ENCODE results near the gene TASP1. TPM values are rescaled to one million over a fixed set of nuclear protein-coding genes. Genes with fewer than 3 reads are reported as not detected.

TASP1 gene
- total and polyA plus RNA-seq, 10 of the 15 experiments (the other 5 are each of a cell fraction or from before 2014, with no cell fraction given), result 7.4 to 17.8 (median 10.5) TPM

- H3K36me3 ChIP-seq (ENCODE audit: control insufficient read depth in 2 of 2, insufficient read depth in 2 of 2, low read length in 1 of 2), result no peaks in the 10 kb centered on the region
- ChIA-PET SMC1A (ENCODE audit: uncharacterized antibody, unreplicated experiment) (interaction anchor here (1.3 to 1.9 kb wide), 2 partner anchors 8 to 59 kb away, joined by 3 to 6 read pairs; no protein-coding TSS in a partner anchor), CTCF (interaction anchor here (1.2 to 2.2 kb wide), 5 partner anchors 9 to 567 kb away, joined by 3 to 6 read pairs (median 4); no protein-coding TSS in a partner anchor), RAD21 (ENCODE audit: unreplicated experiment) (no interaction called here), POLR2A (no interaction called here)
- H3K9ac ChIP-seq (ENCODE audit: control insufficient read depth, insufficient read depth, low read length), result no peak overlapping the region
- intact Hi-C loops (cut with micrococcal nuclease; ENCODE audit: unreplicated experiment), result no loop called here
- in situ Hi-C loops (cut with MboI), result no loop called here
- H3K79me2 ChIP-seq (ENCODE audit: control insufficient read depth, insufficient read depth, low read length), result no peaks in the 10 kb centered on the region
- ATAC-seq, result no peak
- no peak for FAIRE-seq
- peak overlapping the region; percentile 81; the same call in 1 of the 2 replicates for H3K4me2 ChIP-seq (ENCODE audit: control insufficient read depth, insufficient read depth)
- H3K27ac ChIP-seq (ENCODE audit: control insufficient read depth, insufficient read depth), result no peak overlapping the region
- 33% methylated on average over 1 of the region's 1 CpG for WGBS (ENCODE audit: insufficient coverage, insufficient replicate concordance, low lambda C conversion rate, missing lambda C conversion rate)
- DNase-seq (ENCODE audit: low read depth, low spot score), result no peak
- BruUV-seq (replicated peaks), result no TSS peak
- TF ChIP-seq ELK1 (IDR thresholded peaks at IDR 0.05; ENCODE audit: low read depth, low read length) (no peak), REST (IDR thresholded peaks at IDR 0.05; ENCODE audit: low read depth, low read length) (no peak), KLF5 (IDR thresholded peaks at IDR 0.05; ENCODE audit: partially characterized antibody) (no peak), SIX5 (IDR thresholded peaks at IDR 0.05; ENCODE audit: low read depth, low read length, severe bottlenecking) (no peak), ZBTB33 (IDR thresholded peaks at IDR 0.05) (no peak), NR2C2 (IDR thresholded peaks at IDR 0.05; ENCODE audit: borderline replicate concordance, control insufficient read depth, insufficient read length, low read depth) (no peak), BACH1 (IDR thresholded peaks at IDR 0.05; ENCODE audit: borderline replicate concordance) (no peak), RUNX3 (IDR thresholded peaks at IDR 0.05; ENCODE audit: low read length) (no peak), SMC3 (IDR thresholded peaks at IDR 0.05; ENCODE audit: borderline replicate concordance, low read length) (no peak)
- no peaks in the 10 kb centered on the region for H4K20me1 ChIP-seq (ENCODE audit: control insufficient read depth, insufficient read depth)
- no peak overlapping the region for H2AFZ ChIP-seq (ENCODE audit: control insufficient read depth, low read depth, low read length)
- no peaks in the 10 kb centered on the region for H3K27me3 ChIP-seq (replicated peaks in 1 of 2; ENCODE audit: control insufficient read depth in 2 of 2, insufficient read depth in 2 of 2, low read length in 1 of 2)
- no peak overlapping the region for H3K4me3 ChIP-seq
- H3K4me1 ChIP-seq (ENCODE audit: control insufficient read depth, insufficient read depth, low read length), result peaks cover 11% of the 10 kb centered on the region
- no peaks in the 10 kb centered on the region; the same call in 2 of the 3 replicates for H3K9me3 ChIP-seq (replicated peaks; ENCODE audit: control insufficient read depth, insufficient read depth, low read length)
These were observed 45.1 kb upstream of the TASP1 start for GRCh38 chr20:13683833-13684232.

Data from GM12878 (cell line).